GM18505 (cell line): ENCODE data around the gene STYXL2.
A peak's percentile ranks its signal among the peaks of the same experiment; 100 is the strongest.

Source experiments
- ATAC-seq: cut with Tn5 transposase; IDR thresholded peaks from one replicate; pipeline ENCODE4 v1.9.1; 2021; ENCODE audit not compliant: unreplicated experiment
- POLR2A ChIP-seq: IDR thresholded peaks from 4 replicates; pipeline ENCODE4 v1.6.1; 2011; ENCODE audit warnings: borderline replicate concordance; ENCODE audit not compliant: insufficient read depth, insufficient read length; ENCODE audit errors: extremely low read depth

STYXL2 gene

DNA sequence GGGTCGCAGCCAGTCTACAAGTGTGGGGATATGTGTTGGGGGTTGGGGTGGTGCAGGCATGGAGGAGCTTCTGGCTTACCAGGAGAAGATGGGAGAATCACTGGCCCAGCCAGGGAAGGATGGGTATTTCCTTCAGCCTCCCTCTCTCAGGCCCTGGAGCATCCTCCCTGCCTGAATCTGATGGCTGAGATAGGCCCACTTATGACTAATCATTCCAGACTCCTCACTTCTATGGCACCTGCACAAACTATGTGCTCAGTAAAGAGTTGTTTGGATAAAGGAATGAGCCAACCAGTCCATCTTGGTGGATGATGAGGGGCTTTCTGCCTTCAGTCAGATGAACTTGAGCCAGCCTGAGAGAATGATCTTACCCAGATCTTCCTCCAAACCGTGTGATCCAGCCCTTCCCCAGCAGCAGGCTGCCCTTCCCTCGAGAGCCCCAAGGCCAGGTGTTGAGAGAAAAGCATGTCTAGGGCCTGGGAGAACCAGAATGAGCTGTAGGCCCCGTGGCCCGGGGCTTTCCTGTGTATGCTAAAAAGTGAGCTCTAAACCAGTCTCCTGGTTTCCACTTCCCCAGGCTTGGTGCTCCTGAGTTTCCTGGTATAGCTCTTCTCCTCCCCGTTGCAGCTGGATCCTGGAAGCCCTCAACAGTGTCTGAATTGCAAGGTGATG, 5.0 kb upstream of the STYXL2 start:
- ATAC-seq = no peak
- TF ChIP-seq POLR2A = no peak

DNA sequence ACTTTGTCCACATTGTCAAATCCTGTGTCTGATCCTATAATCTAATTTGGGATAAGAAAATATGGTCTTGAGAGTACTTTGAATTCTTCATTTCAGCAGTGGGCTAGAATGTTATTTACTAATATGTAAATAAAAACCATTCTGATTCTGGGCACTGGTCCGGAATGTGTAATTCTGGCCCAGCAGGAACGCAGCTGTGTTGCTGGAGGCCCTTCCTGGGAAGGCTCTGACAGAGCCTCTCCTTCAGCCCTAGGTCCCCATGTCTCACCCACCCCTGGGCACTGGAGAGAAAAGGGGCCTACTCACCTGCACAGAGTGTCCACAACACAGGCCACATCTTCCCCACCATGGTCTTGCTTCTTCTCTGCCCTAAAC, 3.9 kb upstream of the STYXL2 start:
- no peak for TF ChIP-seq POLR2A
- no peak for ATAC-seq

DNA sequence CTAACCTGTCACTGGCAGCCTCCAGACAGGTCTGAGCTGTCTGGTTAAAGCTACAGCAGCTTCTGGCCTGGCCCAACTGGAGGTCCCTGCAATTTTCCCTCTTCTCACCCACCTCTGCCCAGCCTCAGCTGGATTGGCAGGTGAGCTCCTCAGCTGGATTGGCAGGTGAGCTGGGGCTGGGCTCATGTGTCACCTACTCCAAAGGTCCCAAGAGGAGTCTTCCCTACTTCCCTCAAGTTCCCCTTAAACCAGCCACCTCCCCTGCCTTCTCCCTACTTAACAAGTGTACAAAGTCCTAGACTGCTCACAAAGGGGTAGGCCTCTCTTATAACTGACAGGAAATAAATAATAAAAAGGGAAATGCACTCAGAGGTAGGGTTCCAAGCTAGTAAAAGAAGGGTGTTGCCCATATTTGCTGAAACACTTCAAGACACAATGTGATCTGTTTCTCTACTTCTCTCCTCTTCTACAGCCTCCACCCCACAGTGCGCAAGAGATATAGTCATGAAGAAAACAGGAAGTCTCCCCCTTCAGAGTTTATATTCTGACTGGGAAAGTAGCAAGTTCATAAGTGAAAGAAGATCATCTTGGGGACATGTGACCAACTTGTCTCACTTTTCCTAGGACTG, 3.4 kb upstream of the STYXL2 start, which contains the start of gene GPA33:
Gene GPA33, minus strand, starts transcription at position 64 of the 629 bp plus-strand sequence. CDS start 90 bp downstream, outside the sequence.
- peak; percentile 79 for ATAC-seq

DNA sequence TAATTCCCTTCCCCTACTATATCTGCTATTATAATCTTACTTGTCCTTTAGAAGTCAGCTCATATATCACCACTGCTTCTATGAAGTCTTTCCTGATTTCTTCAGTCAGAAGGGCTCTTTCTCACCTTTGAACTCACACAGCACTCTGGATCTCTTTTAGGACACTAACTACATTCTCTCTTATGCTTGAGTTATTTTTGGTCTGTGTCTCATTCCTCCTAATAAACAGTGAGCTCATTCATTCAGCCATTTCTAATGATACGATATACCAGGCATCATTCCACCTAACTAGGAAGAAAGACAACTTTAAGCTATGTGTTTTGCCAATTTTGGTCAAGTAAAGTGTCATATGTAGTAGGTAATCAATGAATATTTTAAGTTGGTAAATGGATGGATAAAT, 1.2 kb upstream of the STYXL2 start:
- no peak for TF ChIP-seq POLR2A
- ATAC-seq = no peak

More for the DNA sequence above, 3.4 kb upstream of the STYXL2 start, which contains the start of gene GPA33:
- TF ChIP-seq POLR2A = no peak

DNA sequence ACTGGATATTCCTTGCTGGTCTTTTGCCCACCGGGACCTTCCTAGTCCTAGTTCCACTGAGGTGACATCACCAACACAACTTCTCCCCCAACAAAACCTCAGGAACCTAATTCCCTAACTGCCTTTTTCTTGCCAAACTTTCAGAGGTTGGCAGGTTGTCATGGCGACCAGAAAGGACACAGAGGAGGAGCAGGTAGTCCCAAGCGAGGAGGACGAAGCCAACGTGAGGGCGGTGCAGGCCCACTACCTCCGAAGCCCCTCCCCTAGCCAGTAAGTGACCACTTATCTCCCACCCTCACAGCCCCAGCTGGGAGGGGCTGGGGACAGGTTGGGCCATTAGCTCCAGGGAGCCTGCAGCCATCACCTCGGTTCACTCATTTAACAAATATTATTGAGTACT, 815 bp downstream of the STYXL2 start:
- no peak for TF ChIP-seq POLR2A
- ATAC-seq = no peak

DNA sequence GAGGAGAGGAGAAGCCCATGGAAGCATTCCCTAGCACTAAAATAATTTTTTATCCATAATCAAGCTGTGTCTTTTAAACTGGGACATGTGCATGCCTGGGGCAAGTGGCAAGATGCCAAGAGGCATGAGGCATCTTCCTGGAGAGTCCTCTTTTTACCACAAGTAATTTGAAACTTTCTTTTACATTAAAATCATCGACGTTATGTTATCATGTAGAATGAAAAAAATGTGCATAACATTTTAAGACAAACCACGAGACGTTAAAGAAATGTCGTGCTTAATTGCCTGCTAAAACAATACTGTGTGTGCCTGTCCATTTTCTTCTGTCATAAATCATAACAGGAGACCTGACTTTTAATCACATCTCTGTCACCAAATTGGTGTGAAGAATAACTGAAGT, 1.5 kb downstream of the STYXL2 start:
- no peak for TF ChIP-seq POLR2A
- no peak for ATAC-seq

DNA sequence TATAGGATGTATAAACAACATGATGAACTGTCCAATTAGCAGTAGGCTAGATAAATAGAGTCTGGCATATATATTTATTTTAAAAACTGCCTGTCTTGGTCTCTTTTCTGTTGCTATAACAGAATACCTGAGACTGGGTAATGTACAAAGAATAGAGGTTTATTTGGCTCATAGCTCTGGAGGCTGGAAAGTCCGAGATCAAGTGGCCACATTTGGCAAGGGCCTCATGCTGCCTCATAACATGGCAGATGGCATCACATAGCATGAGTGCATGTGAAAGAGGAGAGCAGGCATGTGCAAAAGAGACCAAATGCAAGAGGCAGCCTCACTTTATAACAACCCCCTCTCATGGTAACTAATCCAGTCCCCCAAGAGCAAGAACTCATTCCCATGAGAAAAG, 6.0 kb downstream of the STYXL2 start:
- no peak for TF ChIP-seq POLR2A

DNA sequence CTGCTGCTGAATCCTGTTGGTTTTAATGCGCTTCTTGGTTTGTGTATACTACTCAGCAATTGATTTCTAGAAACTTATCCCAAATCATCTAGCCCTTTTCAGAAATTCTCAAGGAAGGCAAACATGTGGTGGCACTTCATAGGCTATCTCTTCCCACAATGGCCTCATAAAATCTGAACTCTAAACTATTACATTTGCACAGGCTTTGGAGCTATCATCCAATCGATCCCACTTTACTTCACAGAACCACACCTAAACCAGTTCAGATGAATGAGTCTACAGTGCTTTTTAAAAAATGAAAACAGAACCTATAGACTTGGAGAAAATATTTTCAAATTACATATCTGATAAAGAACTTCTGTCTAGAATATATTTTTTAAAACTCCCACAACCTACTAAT, 6.9 kb downstream of the STYXL2 start:
- no peak for TF ChIP-seq POLR2A
- ATAC-seq = no peak

More for the DNA sequence above, 6.0 kb downstream of the STYXL2 start:
- no peak for ATAC-seq

DNA sequence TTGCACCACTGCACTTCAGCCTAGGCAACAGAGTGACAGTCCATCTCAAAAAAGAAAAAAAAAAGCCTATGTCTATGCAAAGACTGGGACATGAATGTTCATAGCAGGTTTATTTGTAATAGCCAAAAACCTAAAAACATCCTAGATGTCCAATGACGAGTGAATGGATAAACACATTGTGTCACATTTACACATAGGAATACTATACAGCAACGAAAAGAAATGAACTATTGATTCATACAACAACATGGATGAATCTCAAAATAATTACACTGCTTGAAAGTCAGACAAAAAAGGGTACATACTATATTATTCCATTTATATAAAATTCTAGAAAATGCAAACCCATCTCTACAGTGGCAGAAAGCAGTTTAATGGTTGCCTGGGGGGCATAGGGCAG, 7.9 kb downstream of the STYXL2 start:
- ATAC-seq = no peak
- no peak for TF ChIP-seq POLR2A

DNA sequence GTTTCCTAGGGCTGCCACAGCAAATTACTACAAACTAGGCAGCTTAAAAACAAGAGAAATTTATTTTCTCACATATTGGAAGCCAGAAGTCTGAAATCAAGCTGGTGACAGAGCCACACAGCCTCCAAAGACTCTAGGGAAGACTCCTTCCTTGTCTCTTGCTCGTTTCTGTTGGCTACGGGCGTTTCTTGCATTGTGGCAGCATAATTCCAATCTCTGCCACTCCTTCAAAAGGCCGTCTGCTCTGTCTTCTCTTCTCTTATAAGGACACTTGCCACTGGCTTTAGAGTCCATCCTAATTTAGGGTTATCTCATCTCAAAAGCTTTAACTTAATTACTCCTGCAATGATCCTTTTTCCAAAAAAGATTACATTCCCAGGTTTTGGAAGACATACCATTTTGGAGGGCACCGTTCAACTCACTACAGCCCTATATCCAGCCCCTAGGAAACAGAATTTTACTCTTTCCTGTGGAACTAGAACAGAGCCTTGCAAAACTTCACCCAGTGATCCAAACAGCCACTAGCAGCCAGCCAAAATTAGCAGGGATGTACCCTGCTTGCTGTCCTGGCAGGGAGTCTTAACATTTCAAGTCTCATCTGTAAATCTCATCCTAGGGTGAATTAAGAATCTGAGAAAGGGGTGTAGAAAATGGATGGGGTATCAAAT, 9.2 kb downstream of the STYXL2 start:
- TF ChIP-seq POLR2A = no peak
- ATAC-seq = no peak

DNA sequence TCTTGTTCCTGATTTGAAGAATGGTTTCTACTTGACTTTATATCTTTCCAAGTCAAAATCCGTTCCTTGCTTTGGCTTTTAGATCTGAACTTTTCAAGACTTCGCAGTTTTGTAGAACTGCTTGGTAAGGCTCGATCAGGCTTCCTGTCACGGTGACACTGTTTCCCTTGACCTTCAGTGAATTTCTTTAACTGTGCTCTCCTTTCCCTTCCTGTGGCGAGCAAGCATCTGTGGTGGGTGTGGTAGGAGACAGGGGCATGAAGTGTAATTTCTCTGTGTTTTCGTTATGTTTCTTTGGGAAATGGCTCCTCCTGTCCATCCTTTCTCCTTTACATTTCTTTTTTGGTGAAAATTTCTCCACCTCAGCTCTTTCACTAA, 10.4 kb downstream of the STYXL2 start:
- ATAC-seq = peak; percentile 45
- no peak for TF ChIP-seq POLR2A

DNA sequence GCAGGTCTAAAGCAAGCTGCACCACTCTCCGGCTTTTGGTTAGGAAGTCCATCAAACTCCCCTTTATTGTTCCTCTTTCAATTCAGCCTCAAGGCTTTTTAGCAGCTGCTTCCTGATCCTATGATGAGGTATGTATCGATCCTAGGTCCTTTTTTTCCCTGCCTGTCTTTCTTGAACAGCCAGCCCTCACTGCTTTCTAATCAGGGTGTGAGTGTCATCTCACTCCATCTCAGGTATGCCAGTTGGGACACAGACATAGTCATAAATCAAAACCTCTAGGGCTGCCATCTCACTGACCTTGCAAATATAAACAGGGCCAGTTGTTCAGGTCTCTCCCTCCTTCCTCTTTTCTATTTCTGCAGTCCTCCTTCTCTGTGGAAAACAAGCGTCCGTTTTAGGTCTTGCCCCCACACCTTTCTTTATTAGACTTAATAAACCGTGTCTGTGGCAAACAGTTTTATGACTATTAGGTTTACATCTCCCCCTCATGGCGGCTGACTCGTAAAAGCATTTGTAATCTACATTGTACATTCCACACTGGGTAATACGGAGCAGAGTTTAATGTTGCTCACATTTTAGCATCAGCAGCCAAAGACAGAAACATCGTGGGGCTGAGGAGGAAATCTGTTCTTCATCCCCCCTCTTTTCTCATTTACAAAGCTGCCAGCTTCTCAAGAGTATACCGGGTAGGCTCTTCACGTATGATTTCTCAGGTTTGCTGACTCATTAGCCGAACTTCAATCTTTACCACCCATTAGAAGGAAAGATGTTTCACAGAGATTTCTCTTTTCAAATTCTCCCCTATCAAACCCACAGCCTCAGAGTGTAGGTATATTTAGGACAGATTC, 11.6 kb downstream of the STYXL2 start:
- ATAC-seq = no peak
- TF ChIP-seq POLR2A = no peak

DNA sequence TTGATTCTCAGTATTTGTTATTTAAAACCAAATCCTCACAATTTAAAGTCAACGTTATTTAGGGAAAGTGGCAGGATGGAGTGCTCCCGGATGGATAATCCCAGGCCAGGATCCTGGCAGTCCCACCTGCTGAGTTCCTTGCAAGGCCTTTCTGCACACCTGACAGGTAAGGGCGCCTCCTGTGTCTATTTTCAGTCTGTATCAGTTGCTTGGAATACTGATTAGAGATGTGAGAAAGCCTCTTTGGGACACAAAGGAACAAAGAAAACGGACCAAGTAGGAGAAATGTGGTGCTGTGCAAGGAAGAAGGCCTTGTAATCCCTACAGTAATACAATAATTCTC, 12.2 kb downstream of the STYXL2 start:
- no peak for ATAC-seq

DNA sequence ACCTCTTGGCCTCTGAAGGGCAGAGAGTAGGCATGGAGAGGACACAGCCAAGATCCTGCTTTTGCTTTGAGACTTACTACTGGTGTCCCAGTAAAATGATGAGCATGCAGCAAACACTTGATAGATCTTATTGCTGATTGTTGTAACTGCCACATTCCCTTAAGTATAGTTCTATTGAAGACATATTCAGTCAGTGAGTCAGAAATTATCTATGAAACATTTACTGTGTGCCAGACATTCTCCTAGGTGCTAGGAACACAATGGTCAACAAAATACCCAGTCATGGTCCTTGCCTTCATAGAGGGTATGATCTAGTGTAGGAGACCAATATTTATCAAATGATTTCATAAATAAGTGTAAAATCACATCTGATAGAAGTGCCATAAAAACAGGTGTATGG, 13.6 kb downstream of the STYXL2 start:
- no peak for ATAC-seq
- TF ChIP-seq POLR2A = no peak

More for the DNA sequence above, 12.2 kb downstream of the STYXL2 start:
- TF ChIP-seq POLR2A = no peak

DNA sequence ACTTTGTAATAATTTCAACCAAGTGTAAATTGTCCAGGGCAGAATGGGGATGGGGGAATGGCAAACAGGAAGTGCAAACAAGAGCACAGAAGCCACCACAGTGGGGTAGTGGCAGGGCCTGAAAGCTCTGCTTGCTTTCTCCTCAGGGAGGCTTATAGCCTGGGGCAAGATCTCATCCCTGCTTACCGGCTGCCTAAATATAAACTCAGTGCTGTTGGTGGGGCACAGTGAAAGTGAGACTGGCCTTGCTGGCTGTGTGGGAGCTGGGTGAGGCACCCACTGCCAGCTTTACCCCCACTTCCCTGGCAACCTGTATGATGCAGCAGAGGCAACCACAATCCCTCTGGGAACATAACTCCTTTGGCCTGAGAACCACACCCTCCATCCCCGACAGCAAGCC, 15.2 kb downstream of the STYXL2 start:
- ATAC-seq = no peak

More for the DNA sequence above, 15.2 kb downstream of the STYXL2 start:
- TF ChIP-seq POLR2A = no peak
